Measurements from ENCODE around the gene UNC13B. TPM values are rescaled to one million over a fixed set of nuclear protein-coding genes. Genes with fewer than 3 reads are reported as not detected.

UNC13B gene
- total and polyA plus RNA-seq, 2 of the 13 experiments (the other 11 are each of a cell fraction or from before 2014, with no cell fraction given), result 14.0 to 18.3 TPM

- TF ChIP-seq ZBTB26 (CRISPR knock-in tag; IDR thresholded peaks at IDR 0.05; ENCODE audit: borderline replicate concordance), result 0 out of 2 replicates have a peak, but pooled peaks have one; percentile 32
- peak; percentile 89 for TF ChIP-seq YY1 (IDR thresholded peaks at IDR 0.05; ENCODE audit: insufficient read depth, insufficient replicate concordance, low read depth, low read length)
- TF ChIP-seq AHDC1 (CRISPR knock-in tag; IDR thresholded peaks at IDR 0.05; ENCODE audit: borderline replicate concordance), result no peak
- no peak for TF ChIP-seq ZFP90 (CRISPR knock-in tag; IDR thresholded peaks at IDR 0.05; ENCODE audit: borderline replicate concordance)
- TF ChIP-seq GRHL1 (CRISPR knock-in tag; conservative IDR thresholded peaks at IDR 0.05), result no peak
- TF ChIP-seq RNF2 (conservative IDR thresholded peaks at IDR 0.05; ENCODE audit: low read depth), result 0 out of 2 replicates have a peak, but pooled peaks have one; percentile 67
- 0 out of 2 replicates have a peak, but pooled peaks have one; percentile 35 for TF ChIP-seq REL (CRISPR knock-in tag; conservative IDR thresholded peaks at IDR 0.05)
- peak; percentile 89; the same call in 1 of the 2 replicates for TF ChIP-seq ZNF713 (CRISPR knock-in tag; IDR thresholded peaks at IDR 0.05)
- TF ChIP-seq E2F5 (CRISPR knock-in tag; conservative IDR thresholded peaks at IDR 0.05), result no peak
- TF ChIP-seq KMT2A (CRISPR knock-in tag; IDR thresholded peaks at IDR 0.05), result peak; percentile 90
- peak; percentile 83; the same call in 1 of the 2 replicates for TF ChIP-seq ZSCAN21 (CRISPR knock-in tag; IDR thresholded peaks at IDR 0.05; ENCODE audit: borderline replicate concordance)
- TF ChIP-seq PRDM4 (CRISPR knock-in tag; IDR thresholded peaks at IDR 0.05; ENCODE audit: borderline replicate concordance), result no peak
- TF ChIP-seq FOXK1 (CRISPR knock-in tag; IDR thresholded peaks at IDR 0.05; ENCODE audit: borderline replicate concordance, low read depth), result peak; percentile 65; the same call in 1 of the 2 replicates
These were observed at the start of gene UNC13B (continued) for GRCh38 chr9:35161713-35162604.
